K562 (cell line): ENCODE measurements around the gene IGF2BP1. TPM values are rescaled to one million over a fixed set of nuclear protein-coding genes. Genes with fewer than 3 reads are reported as not detected.

Experiments
- BMI1 ChIP-seq: fragments of 150-350 bp; IDR thresholded peaks from 2 replicates; pipeline ENCODE4 v1.6.1; 2014; ENCODE audit warnings: low read length
- CBFB ChIP-seq: sonication (generic); formaldehyde crosslinking; IDR thresholded peaks from 2 replicates; pipeline ENCODE4 v1.4.0; 2020; ENCODE audit warnings: mild to moderate bottlenecking, missing genetic modification reagents
- DLX4 ChIP-seq: fragments of 250-450 bp; sonication (Bioruptor Pico); IDR thresholded peaks from 2 replicates; pipeline ENCODE4 v1.6.1; 2021; ENCODE audit warnings: mild to moderate bottlenecking
- ETV6 ChIP-seq, 3 experiments: fragments of 150-350 bp in 1 of 3; sonication (generic) in 1 of 3; formaldehyde crosslinking in 1 of 3; IDR thresholded peaks; 2 replicates each; pipeline versions ENCODE4 v1.6.1 to v1.8.0; 2014 to 2022; ENCODE audit warnings: borderline replicate concordance in 2 of 3, low read depth in 2 of 3, antibody characterized with exemption in 1 of 3, low read length in 1 of 3, mild to moderate bottlenecking in 1 of 3, missing genetic modification reagents in 1 of 3
- GATA2 ChIP-seq: sonication (generic); formaldehyde crosslinking; IDR thresholded peaks from 2 replicates; pipeline ENCODE4 v1.4.0; 2020; ENCODE audit warnings: mild to moderate bottlenecking, missing genetic modification reagents
- MCM3 ChIP-seq: fragments of 450-650 bp; IDR thresholded peaks from 2 replicates; pipeline ENCODE4 v1.6.1; 2016
- NCOA1 ChIP-seq: fragments of 450-650 bp; IDR thresholded peaks from 2 replicates; pipeline ENCODE4 v1.6.1; 2016; ENCODE audit warnings: low read depth
- POLR2H ChIP-seq: IDR thresholded peaks from 2 replicates; pipeline ENCODE4 v1.6.1; 2016; ENCODE audit warnings: missing genetic modification characterization, low read depth, mild to moderate bottlenecking, control low read depth, missing compliant biosample characterization, moderate library complexity
- SIRT6 ChIP-seq: IDR thresholded peaks from one replicate; pipeline ENCODE4 v1.6.1; 2012; ENCODE audit warnings: low read depth, mild to moderate bottlenecking, control low read depth, inconsistent platforms, low read length, moderate library complexity
- TAF9B ChIP-seq: fragments of 450-650 bp; IDR thresholded peaks from 2 replicates; pipeline ENCODE4 v1.6.1; 2018; ENCODE audit warnings: mild to moderate bottlenecking; ENCODE audit not compliant: partially characterized antibody
- ZMIZ1 ChIP-seq, 2 experiments: fragments of 150-350 bp in 1 of 2; IDR thresholded peaks; 2 replicates each; pipeline ENCODE4 v1.6.1; 2012 to 2016; ENCODE audit warnings: low read depth in 2 of 2, low read length in 2 of 2, mild to moderate bottlenecking in 1 of 2, moderate library complexity in 1 of 2
- ZNF561 ChIP-seq: fragments of 450-650 bp; formaldehyde crosslinking; conservative IDR thresholded peaks from 2 replicates; pipeline ENCODE4 v1.4.0; 2020; ENCODE audit warnings: mild to moderate bottlenecking, moderate library complexity
- polyA plus RNA-seq, 8 experiments: library from polyadenylated mRNA; depleted of rRNA in 4 of 8; stranded (reverse) in 5 of 8; unstranded in 3 of 8; fragments of >200 nt; fragmentation: Nextera tagmentation in 2 of 8; fragmentation: Illumina TruSeq in 1 of 8; extraction: Ambion mirVana in 2 of 8; extraction: Trizol in 1 of 8; gene quantifications; 2 replicates each; pipeline versions ENCODE4 v1.2.1 to v1.2.3, GENCODE V29; 2011 to 2014; ENCODE audit warnings: inconsistent platforms in 1 of 8, missing spikeins in 1 of 8
- total RNA-seq, 7 experiments: library from RNA; depleted of rRNA in 6 of 7; stranded (reverse); fragments of >200 nt in 6 of 7; fragmentation: Illumina TruSeq in 2 of 7; extraction: Trizol in 2 of 7; gene quantifications; 2 replicates each; pipeline versions ENCODE4 v1.2.1 to v1.2.3, GENCODE V29; 2011 to 2021; ENCODE audit warnings: low replicate concordance in 1 of 7
- TF ChIP-seq, protein P1 (sequence below): fragments of 150-350 bp; IDR thresholded peaks from 2 replicates; pipeline ENCODE4 v1.6.1; 2014; ENCODE audit warnings: low read depth, mild to moderate bottlenecking, low read length, borderline replicate concordance
- TF ChIP-seq, protein P2 (sequence below): fragments of 200-800 bp; sonication (Bioruptor generic); IDR thresholded peaks from 2 replicates; pipeline ENCODE4 v1.6.1; 2016; ENCODE audit warnings: missing genetic modification characterization, missing compliant biosample characterization

The IGF2BP1 gene
- total and polyA plus RNA-seq, 9 of the 15 experiments (the other 6 are each of a cell fraction or from before 2014, with no cell fraction given): 13.0 to 318 (median 53.6) TPM

- TF ChIP-seq TAF9B: peak; percentile 44
- no peak for TF ChIP-seq ETV6 (IDR thresholded peaks at IDR 0.05; ENCODE audit: borderline replicate concordance in 1 of 2, low read depth in 2 of 2, low read length in 1 of 2)
- TF ChIP-seq ETV6 (CRISPR knock-in tag; IDR thresholded peaks at IDR 0.05; ENCODE audit: borderline replicate concordance): no peak
- TF ChIP-seq, protein P1, sequence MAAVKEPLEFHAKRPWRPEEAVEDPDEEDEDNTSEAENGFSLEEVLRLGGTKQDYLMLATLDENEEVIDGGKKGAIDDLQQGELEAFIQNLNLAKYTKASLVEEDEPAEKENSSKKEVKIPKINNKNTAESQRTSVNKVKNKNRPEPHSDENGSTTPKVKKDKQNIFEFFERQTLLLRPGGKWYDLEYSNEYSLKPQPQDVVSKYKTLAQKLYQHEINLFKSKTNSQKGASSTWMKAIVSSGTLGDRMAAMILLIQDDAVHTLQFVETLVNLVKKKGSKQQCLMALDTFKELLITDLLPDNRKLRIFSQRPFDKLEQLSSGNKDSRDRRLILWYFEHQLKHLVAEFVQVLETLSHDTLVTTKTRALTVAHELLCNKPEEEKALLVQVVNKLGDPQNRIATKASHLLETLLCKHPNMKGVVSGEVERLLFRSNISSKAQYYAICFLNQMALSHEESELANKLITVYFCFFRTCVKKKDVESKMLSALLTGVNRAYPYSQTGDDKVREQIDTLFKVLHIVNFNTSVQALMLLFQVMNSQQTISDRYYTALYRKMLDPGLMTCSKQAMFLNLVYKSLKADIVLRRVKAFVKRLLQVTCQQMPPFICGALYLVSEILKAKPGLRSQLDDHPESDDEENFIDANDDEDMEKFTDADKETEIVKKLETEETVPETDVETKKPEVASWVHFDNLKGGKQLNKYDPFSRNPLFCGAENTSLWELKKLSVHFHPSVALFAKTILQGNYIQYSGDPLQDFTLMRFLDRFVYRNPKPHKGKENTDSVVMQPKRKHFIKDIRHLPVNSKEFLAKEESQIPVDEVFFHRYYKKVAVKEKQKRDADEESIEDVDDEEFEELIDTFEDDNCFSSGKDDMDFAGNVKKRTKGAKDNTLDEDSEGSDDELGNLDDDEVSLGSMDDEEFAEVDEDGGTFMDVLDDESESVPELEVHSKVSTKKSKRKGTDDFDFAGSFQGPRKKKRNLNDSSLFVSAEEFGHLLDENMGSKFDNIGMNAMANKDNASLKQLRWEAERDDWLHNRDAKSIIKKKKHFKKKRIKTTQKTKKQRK: no peak
- no peak for TF ChIP-seq SIRT6
- no peak for TF ChIP-seq BMI1
- TF ChIP-seq, protein P2, sequence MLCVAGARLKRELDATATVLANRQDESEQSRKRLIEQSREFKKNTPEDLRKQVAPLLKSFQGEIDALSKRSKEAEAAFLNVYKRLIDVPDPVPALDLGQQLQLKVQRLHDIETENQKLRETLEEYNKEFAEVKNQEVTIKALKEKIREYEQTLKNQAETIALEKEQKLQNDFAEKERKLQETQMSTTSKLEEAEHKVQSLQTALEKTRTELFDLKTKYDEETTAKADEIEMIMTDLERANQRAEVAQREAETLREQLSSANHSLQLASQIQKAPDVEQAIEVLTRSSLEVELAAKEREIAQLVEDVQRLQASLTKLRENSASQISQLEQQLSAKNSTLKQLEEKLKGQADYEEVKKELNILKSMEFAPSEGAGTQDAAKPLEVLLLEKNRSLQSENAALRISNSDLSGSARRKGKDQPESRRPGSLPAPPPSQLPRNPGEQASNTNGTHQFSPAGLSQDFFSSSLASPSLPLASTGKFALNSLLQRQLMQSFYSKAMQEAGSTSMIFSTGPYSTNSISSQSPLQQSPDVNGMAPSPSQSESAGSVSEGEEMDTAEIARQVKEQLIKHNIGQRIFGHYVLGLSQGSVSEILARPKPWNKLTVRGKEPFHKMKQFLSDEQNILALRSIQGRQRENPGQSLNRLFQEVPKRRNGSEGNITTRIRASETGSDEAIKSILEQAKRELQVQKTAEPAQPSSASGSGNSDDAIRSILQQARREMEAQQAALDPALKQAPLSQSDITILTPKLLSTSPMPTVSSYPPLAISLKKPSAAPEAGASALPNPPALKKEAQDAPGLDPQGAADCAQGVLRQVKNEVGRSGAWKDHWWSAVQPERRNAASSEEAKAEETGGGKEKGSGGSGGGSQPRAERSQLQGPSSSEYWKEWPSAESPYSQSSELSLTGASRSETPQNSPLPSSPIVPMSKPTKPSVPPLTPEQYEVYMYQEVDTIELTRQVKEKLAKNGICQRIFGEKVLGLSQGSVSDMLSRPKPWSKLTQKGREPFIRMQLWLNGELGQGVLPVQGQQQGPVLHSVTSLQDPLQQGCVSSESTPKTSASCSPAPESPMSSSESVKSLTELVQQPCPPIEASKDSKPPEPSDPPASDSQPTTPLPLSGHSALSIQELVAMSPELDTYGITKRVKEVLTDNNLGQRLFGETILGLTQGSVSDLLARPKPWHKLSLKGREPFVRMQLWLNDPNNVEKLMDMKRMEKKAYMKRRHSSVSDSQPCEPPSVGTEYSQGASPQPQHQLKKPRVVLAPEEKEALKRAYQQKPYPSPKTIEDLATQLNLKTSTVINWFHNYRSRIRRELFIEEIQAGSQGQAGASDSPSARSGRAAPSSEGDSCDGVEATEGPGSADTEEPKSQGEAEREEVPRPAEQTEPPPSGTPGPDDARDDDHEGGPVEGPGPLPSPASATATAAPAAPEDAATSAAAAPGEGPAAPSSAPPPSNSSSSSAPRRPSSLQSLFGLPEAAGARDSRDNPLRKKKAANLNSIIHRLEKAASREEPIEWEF (CRISPR knock-in tag): no peak
- TF ChIP-seq ZMIZ1 (IDR thresholded peaks at IDR 0.05; ENCODE audit: low read depth in 2 of 2, low read length in 2 of 2): peak in 1 of 2 experiments; percentile 6; a peak in 1 of 4 replicates
- no peak for TF ChIP-seq CBFB
- no peak for TF ChIP-seq DLX4 (CRISPR knock-in tag)
- no peak for TF ChIP-seq GATA2 (CRISPR knock-in tag)
- TF ChIP-seq POLR2H: peak; percentile 61; the same call in 1 of the 2 replicates
- no peak for TF ChIP-seq NCOA1
- no peak for TF ChIP-seq ZNF561 (CRISPR knock-in tag)
- TF ChIP-seq MCM3: no peak
Measured at GRCh38 chr17:48995974-48996721, 1.0 kb upstream of the IGF2BP1 start (continued).
